ENCODE data around the gene TBX19. TPM values are rescaled to one million over a fixed set of nuclear protein-coding genes. Genes with fewer than 3 reads are reported as not detected.
"Not testable (repeated sequence)": the region's sequence is repeated elsewhere in the genome, so short reads cannot be mapped to it uniquely, and the experiment has no call there.

The TBX19 gene
- total RNA-seq, 1 donor from 2014 or later = 0.78 TPM

DNA sequence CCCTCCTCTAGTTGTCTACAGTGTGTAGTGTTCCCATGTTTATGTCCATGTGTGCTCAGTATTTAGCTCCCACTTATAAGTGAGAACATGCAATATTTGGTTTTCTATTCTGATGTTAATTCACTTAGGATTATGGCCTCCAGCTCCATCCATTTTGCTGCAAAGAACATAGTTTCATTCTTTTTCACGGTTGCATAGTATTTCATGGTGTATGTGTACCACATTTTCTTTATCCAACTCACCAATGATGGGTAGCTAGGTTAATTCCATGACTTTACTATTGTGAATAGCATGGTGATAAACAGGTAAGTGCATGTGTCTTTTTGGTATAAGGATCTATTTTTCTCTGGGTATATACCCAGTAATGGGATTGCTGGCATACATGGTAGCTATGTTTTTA lies 67.0 kb downstream of the TBX19 start:
- Mint-ChIP-seq H3K9me3 (ENCODE audit: unreplicated experiment) (no peaks in the 10 kb centered on the region), H3K4me3 (ENCODE audit: unreplicated experiment) (no peak overlapping the region), H3K27me3 (ENCODE audit: unreplicated experiment) (no peaks in the 10 kb centered on the region), H3K27ac (ENCODE audit: unreplicated experiment) (no peak overlapping the region), H3K4me1 (ENCODE audit: low read depth, unreplicated experiment) (no peaks in the 10 kb centered on the region), H3K36me3 (ENCODE audit: unreplicated experiment) (no peaks in the 10 kb centered on the region)
- TF ChIP-seq, protein P1, sequence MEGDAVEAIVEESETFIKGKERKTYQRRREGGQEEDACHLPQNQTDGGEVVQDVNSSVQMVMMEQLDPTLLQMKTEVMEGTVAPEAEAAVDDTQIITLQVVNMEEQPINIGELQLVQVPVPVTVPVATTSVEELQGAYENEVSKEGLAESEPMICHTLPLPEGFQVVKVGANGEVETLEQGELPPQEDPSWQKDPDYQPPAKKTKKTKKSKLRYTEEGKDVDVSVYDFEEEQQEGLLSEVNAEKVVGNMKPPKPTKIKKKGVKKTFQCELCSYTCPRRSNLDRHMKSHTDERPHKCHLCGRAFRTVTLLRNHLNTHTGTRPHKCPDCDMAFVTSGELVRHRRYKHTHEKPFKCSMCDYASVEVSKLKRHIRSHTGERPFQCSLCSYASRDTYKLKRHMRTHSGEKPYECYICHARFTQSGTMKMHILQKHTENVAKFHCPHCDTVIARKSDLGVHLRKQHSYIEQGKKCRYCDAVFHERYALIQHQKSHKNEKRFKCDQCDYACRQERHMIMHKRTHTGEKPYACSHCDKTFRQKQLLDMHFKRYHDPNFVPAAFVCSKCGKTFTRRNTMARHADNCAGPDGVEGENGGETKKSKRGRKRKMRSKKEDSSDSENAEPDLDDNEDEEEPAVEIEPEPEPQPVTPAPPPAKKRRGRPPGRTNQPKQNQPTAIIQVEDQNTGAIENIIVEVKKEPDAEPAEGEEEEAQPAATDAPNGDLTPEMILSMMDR (IDR thresholded peaks at IDR 0.05; ENCODE audit: partially characterized antibody, unreplicated experiment) = no peak
- DNase-seq = no peak

DNA sequence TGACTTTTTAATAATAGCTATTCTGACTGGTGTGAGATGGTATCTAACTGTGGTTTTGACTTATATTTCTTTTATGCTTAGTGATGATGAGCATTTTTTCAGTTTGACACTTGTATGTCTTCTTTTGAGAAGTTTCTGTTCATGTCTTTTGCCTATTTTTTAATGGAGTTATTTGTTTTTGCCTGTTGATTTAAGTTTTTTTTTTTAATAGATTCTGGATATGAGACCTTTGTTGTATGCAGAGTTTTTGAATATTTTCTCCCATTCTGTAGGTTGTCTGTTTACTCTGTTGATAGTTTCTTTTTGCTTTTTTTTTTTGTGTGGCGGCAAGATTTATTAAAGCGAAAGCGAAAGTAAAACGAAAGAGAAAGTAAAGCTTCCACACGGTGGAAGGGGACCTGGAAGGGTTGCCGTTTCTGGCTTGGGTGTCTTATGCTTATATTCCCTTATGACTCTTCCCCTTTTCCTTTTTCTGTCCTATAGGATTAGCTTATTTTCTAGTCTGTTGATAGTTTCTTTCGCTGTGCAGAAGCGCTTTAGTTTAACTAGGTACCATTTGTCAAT lies 67.6 kb downstream of the TBX19 start:
- DNase-seq = no peak
- no peaks in the 10 kb centered on the region for H3K9me3 Mint-ChIP-seq (ENCODE audit: unreplicated experiment)
- H3K36me3 Mint-ChIP-seq (ENCODE audit: unreplicated experiment) = no peaks in the 10 kb centered on the region
- TF ChIP-seq, protein P1 (IDR thresholded peaks at IDR 0.05; ENCODE audit: partially characterized antibody, unreplicated experiment) = no peak
- H3K4me3 Mint-ChIP-seq (ENCODE audit: unreplicated experiment) = no peak overlapping the region
- H3K4me1 Mint-ChIP-seq (ENCODE audit: low read depth, unreplicated experiment) = no peaks in the 10 kb centered on the region
- no peak overlapping the region for H3K27ac Mint-ChIP-seq (ENCODE audit: unreplicated experiment)
- no peaks in the 10 kb centered on the region for H3K27me3 Mint-ChIP-seq (ENCODE audit: unreplicated experiment)

DNA sequence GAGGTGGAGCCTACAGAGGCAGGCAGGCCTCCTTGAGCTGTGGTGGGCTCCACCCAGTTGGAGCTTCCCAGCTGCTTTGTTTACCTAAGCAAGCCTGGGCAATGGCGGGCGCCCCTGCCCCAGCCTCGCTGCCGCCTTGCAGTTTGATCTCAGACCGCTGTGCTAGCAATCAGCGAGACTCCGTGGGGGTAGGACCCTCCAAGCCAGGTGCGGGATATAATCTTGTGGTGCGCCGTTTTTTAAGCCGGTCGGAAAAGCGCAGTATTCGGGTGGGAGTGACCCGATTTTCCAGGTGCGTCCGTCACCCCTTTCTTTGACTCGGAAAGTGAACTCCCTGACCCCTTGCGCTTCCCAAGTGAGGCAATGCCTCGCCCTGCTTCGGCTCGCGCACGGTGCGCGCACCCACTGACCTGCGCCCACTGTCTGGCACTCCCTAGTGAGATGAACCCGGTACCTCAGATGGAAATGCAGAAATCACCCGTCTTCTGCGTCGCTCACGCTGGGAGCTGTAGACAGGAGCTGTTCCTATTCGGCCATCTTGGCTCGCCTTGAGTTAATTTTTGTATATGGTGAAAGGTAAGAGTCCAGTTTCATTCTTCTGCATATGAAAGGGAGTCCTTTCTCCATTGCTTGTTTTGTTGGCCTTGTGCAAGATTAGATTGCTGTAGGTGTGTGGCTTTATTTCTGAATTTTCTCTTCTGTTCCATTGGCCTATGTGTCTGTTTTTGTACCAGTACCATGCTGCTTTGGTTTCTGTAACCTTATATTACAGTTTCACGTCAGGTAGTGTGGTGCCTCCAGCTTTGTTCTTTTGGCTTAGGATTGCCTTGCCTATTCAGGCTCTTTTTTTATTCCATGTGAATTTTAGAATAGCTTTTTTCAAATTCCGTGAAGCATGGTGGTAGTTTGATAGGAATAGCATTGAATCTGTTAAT lies 73.9 kb downstream of the TBX19 start:
- not testable (repeated sequence) for H3K4me3 Mint-ChIP-seq (ENCODE audit: unreplicated experiment); H3K4me1 Mint-ChIP-seq (ENCODE audit: low read depth, unreplicated experiment); H3K9me3 Mint-ChIP-seq (ENCODE audit: unreplicated experiment); H3K27me3 Mint-ChIP-seq (ENCODE audit: unreplicated experiment); H3K27ac Mint-ChIP-seq (ENCODE audit: unreplicated experiment); DNase-seq; H3K36me3 Mint-ChIP-seq (ENCODE audit: unreplicated experiment)

DNA sequence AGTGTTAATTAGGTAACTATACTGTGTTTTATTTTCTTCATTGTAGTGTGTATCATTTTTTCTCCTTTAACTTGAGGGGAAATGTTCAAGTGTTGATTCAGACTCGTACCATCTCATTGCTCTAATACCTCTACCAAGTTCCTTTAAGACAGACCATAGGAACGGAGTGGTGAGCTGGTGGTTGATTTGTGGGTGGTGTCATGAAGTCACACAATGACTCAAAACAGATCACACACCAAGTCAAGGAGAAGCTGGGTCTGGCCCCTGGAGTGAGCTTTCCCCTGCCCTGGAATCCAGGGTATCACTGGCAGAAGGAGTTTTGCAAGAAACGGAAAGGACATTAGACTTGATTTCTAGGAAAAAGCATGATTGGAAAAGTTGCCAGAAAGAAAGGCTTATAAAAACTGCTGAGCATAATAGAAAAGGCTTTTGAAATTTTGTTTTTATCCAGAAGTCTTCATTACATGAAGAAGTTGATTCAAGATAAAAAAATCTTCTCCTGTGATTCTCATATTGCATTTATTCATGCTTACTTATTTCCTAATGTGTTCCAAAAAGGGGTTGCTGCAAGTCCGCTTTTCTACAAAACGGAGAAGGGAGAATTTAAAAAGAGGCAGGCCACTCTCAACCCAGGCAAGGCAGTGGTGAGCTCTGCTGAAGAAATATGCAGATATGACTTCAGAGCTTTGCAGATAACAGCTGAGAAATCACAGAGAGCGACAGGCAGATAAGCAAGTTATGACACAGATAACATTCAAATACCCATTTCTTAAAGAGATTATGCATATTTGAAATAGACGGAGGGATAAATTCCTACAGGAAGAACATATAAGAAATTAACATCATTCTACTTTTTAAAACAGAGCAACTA lies 79.7 kb downstream of the TBX19 start:
- Mint-ChIP-seq H3K4me3 (ENCODE audit: unreplicated experiment) (no peak overlapping the region), H3K27me3 (ENCODE audit: unreplicated experiment) (peaks cover 2% of the 10 kb centered on the region), H3K36me3 (ENCODE audit: unreplicated experiment) (no peaks in the 10 kb centered on the region), H3K27ac (ENCODE audit: unreplicated experiment) (no peak overlapping the region), H3K9me3 (ENCODE audit: unreplicated experiment) (peaks cover 2% of the 10 kb centered on the region), H3K4me1 (ENCODE audit: low read depth, unreplicated experiment) (no peaks in the 10 kb centered on the region)
- no peak for DNase-seq
- TF ChIP-seq, protein P1 (IDR thresholded peaks at IDR 0.05; ENCODE audit: partially characterized antibody, unreplicated experiment) = no peak

DNA sequence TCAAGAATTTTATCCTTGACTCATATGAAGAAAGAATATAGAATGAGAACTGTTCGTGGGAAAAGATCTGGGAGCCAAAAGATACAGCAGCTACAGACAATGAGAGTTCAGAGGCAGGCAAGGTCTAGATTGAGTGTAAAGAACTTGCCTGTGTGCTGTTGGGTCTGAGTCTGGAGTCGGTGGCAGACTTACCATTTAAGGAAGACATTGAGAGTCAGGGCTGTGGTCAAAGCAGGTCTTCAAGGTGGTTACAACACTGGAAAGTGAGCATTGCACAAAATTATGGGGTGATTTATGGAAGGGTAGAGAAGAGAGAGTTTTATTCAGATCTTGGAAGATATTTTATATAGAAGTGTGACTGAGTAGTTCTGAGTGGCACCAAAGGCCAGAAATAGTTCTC lies 80.6 kb downstream of the TBX19 start:
- Mint-ChIP-seq H3K36me3 (ENCODE audit: unreplicated experiment) (no peaks in the 10 kb centered on the region), H3K4me1 (ENCODE audit: low read depth, unreplicated experiment) (peaks cover 5% of the 10 kb centered on the region), H3K4me3 (ENCODE audit: unreplicated experiment) (no peak overlapping the region), H3K27me3 (ENCODE audit: unreplicated experiment) (peaks cover 2% of the 10 kb centered on the region), H3K9me3 (ENCODE audit: unreplicated experiment) (no peaks in the 10 kb centered on the region), H3K27ac (ENCODE audit: unreplicated experiment) (no peak overlapping the region)
- DNase-seq = no peak
- TF ChIP-seq, protein P1 (IDR thresholded peaks at IDR 0.05; ENCODE audit: partially characterized antibody, unreplicated experiment) = no peak
